ENCODE results near the gene ADGRG6.

- TF ChIP-seq CTCF (IDR thresholded peaks at IDR 0.05) = no peak
- no peak for TF ChIP-seq POLR2AphosphoS5 (IDR thresholded peaks at IDR 0.05)
Observed at GRCh38 chr6:142328070-142328469, 26.3 kb downstream of the ADGRG6 start.

Data from upper lobe of left lung (tissue), 4 donors.